ENCODE results near the gene LKAAEAR1.

DNA sequence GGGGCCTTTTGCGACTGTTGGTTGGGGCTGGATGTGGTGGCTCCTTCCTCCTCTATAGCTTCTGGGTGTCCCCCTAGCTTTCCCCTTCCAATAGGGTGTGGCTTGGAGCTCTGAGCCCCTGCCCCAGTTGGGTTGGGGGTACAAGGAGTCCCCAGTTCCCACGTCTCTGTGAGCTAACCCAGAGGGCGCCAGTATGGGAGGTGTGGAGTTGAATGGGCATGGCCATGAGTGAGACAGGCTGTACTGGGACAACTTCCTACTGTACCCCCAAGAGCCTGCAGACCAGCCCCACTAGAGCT is 47.0 kb downstream of the LKAAEAR1 start:
- TF ChIP-seq, protein P1, sequence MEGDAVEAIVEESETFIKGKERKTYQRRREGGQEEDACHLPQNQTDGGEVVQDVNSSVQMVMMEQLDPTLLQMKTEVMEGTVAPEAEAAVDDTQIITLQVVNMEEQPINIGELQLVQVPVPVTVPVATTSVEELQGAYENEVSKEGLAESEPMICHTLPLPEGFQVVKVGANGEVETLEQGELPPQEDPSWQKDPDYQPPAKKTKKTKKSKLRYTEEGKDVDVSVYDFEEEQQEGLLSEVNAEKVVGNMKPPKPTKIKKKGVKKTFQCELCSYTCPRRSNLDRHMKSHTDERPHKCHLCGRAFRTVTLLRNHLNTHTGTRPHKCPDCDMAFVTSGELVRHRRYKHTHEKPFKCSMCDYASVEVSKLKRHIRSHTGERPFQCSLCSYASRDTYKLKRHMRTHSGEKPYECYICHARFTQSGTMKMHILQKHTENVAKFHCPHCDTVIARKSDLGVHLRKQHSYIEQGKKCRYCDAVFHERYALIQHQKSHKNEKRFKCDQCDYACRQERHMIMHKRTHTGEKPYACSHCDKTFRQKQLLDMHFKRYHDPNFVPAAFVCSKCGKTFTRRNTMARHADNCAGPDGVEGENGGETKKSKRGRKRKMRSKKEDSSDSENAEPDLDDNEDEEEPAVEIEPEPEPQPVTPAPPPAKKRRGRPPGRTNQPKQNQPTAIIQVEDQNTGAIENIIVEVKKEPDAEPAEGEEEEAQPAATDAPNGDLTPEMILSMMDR (conservative IDR thresholded peaks at IDR 0.05; ENCODE audit: low read depth in 2 of 2), result no peak
- TF ChIP-seq EZH2phosphoT487 (IDR thresholded peaks at IDR 0.05; ENCODE audit: unreplicated experiment), result no peak
- no peak for TF ChIP-seq POLR2AphosphoS5 (IDR thresholded peaks at IDR 0.05; ENCODE audit: low read depth)
- no peak for TF ChIP-seq NANOG (IDR thresholded peaks at IDR 0.05; ENCODE audit: borderline replicate concordance)
- TF ChIP-seq ETS1 (IDR thresholded peaks at IDR 0.05), result no peak
